ENCODE measurements around the gene MGAT4B. TPM values are rescaled to one million over a fixed set of nuclear protein-coding genes. Genes with fewer than 3 reads are reported as not detected.

MGAT4B gene
- total RNA-seq, 1 donor from 2014 or later = 120 TPM

- Mint-ChIP-seq H3K9me3 (no peaks in the 10 kb centered on the region), H3K4me3 (no peak overlapping the region), H3K27ac (ENCODE audit: unreplicated experiment) (peak overlapping the region; percentile 86), H3K27me3 (ENCODE audit: low read depth) (no peaks in the 10 kb centered on the region), H3K4me1 (peaks cover 49% of the 10 kb centered on the region), H3K36me3 (ENCODE audit: low read depth) (no peaks in the 10 kb centered on the region)
- no peak for TF ChIP-seq CTCF (conservative IDR thresholded peaks at IDR 0.05)
- DNase-seq (ENCODE audit: low read depth, low spot score) = no peak
Measured at GRCh38 chr5:179759581-179760551, 46.8 kb downstream of the MGAT4B start.

- TF ChIP-seq CTCF (conservative IDR thresholded peaks at IDR 0.05) = no peak
- no peaks in the 10 kb centered on the region for H3K27me3 Mint-ChIP-seq (ENCODE audit: low read depth)
- no peaks in the 10 kb centered on the region for H3K36me3 Mint-ChIP-seq (ENCODE audit: low read depth)
- no peaks in the 10 kb centered on the region for H3K9me3 Mint-ChIP-seq
- H3K4me3 Mint-ChIP-seq = no peak overlapping the region
- no peak for DNase-seq (ENCODE audit: low read depth, low spot score)
- no peak overlapping the region for H3K27ac Mint-ChIP-seq (ENCODE audit: unreplicated experiment)
- peaks cover 56% of the 10 kb centered on the region for H3K4me1 Mint-ChIP-seq
Measured at GRCh38 chr5:179758955-179759354, 47.7 kb downstream of the MGAT4B start.

- H3K36me3 Mint-ChIP-seq (ENCODE audit: low read depth) = no peaks in the 10 kb centered on the region
- H3K27ac Mint-ChIP-seq (ENCODE audit: unreplicated experiment) = peak overlapping the region; percentile 73
Measured at GRCh38 chr5:179755022-179755421, 51.6 kb downstream of the MGAT4B start.

GRCh38 chr5:179753971-179754370 is 52.7 kb downstream of the MGAT4B start:
- H3K36me3 Mint-ChIP-seq (ENCODE audit: low read depth) = peaks cover 3% of the 10 kb centered on the region
- DNase-seq (ENCODE audit: low read depth, low spot score) = no peak
- no peak for TF ChIP-seq CTCF (conservative IDR thresholded peaks at IDR 0.05)
- H3K9me3 Mint-ChIP-seq = no peaks in the 10 kb centered on the region
- H3K27me3 Mint-ChIP-seq (ENCODE audit: low read depth) = no peaks in the 10 kb centered on the region
- H3K27ac Mint-ChIP-seq (ENCODE audit: unreplicated experiment) = no peak overlapping the region
- H3K4me3 Mint-ChIP-seq = no peak overlapping the region
- H3K4me1 Mint-ChIP-seq = peaks cover 29% of the 10 kb centered on the region

More at GRCh38 chr5:179755022-179755421, 51.6 kb downstream of the MGAT4B start:
- H3K4me1 Mint-ChIP-seq = peaks cover 35% of the 10 kb centered on the region
- no peak overlapping the region for H3K4me3 Mint-ChIP-seq
- H3K9me3 Mint-ChIP-seq = no peaks in the 10 kb centered on the region
- no peak for TF ChIP-seq CTCF (conservative IDR thresholded peaks at IDR 0.05)
- no peak for DNase-seq (ENCODE audit: low read depth, low spot score)
- H3K27me3 Mint-ChIP-seq (ENCODE audit: low read depth) = no peaks in the 10 kb centered on the region

- peak overlapping the region; percentile 48 for H3K27ac Mint-ChIP-seq (ENCODE audit: unreplicated experiment)
- peaks cover 8% of the 10 kb centered on the region for H3K36me3 Mint-ChIP-seq (ENCODE audit: low read depth)
- TF ChIP-seq CTCF (conservative IDR thresholded peaks at IDR 0.05) = no peak
- H3K4me1 Mint-ChIP-seq = peaks cover 22% of the 10 kb centered on the region
- no peaks in the 10 kb centered on the region for H3K27me3 Mint-ChIP-seq (ENCODE audit: low read depth)
- no peak for DNase-seq (ENCODE audit: low read depth, low spot score)
- H3K4me3 Mint-ChIP-seq = no peak overlapping the region
- H3K9me3 Mint-ChIP-seq = peaks cover 2% of the 10 kb centered on the region
Measured at GRCh38 chr5:179749857-179750508, 56.7 kb downstream of the MGAT4B start.
